ENCODE results near the gene EFCAB9. TPM values are rescaled to one million over a fixed set of nuclear protein-coding genes. Genes with fewer than 3 reads are reported as not detected.
A peak's percentile ranks its signal among the peaks of the same experiment; 100 is the strongest.
"Not testable (repeated sequence)": the region's sequence is repeated elsewhere in the genome, so short reads cannot be mapped to it uniquely, and the experiment has no call there.

EFCAB9 gene
- total RNA-seq, 6 experiments from 2014 or later = not detected

- H3K4me1 Mint-ChIP-seq (ENCODE audit: low read depth) = peaks cover 61% of the 10 kb centered on the region
- H3K9me3 Mint-ChIP-seq = no peaks in the 10 kb centered on the region
- H3K27me3 Mint-ChIP-seq (ENCODE audit: insufficient read depth) = peaks cover 4% of the 10 kb centered on the region; the same call in 1 of the 2 replicates
- no peak overlapping the region for H3K4me3 Mint-ChIP-seq
- DNase-seq = no peak
- TF ChIP-seq CTCF (IDR thresholded peaks at IDR 0.05) = no peak
- peaks cover 11% of the 10 kb centered on the region; the same call in 1 of the 2 replicates for H3K36me3 Mint-ChIP-seq (ENCODE audit: low read depth)
- no peak overlapping the region; the same call in 1 of the 2 replicates for H3K27ac Mint-ChIP-seq
Observed at GRCh38 chr5:172146748-172147092, 47.3 kb upstream of the EFCAB9 start.

DNA sequence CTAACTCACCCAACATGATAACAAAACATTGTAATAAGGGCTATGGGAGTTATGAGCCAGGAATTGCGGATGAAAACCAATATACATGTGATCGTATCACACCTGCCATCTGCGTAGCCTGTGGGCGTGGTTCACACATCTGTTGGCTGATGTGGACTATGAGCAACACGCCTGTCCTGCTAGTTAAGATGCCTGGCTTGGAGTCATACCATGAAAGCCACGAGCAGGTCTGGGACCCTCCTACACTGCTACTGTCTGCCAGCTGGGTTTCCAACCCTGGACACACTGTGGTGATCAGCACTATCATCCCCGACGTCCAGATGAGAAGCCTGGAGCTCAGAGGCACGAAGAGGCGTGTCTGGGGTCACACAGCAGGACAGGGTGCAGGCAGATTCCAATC is 46.1 kb upstream of the EFCAB9 start:
- H3K4me3 Mint-ChIP-seq = no peak overlapping the region
- peaks cover 12% of the 10 kb centered on the region; the same call in 1 of the 2 replicates for H3K36me3 Mint-ChIP-seq (ENCODE audit: low read depth)
- no peak for DNase-seq
- peaks cover 53% of the 10 kb centered on the region for H3K4me1 Mint-ChIP-seq (ENCODE audit: low read depth)
- H3K27me3 Mint-ChIP-seq (ENCODE audit: insufficient read depth) = peaks cover 4% of the 10 kb centered on the region; the same call in 1 of the 2 replicates
- H3K27ac Mint-ChIP-seq = no peak overlapping the region
- H3K9me3 Mint-ChIP-seq = no peaks in the 10 kb centered on the region
- TF ChIP-seq CTCF (IDR thresholded peaks at IDR 0.05) = no peak

- peak overlapping the region; percentile 85 for H3K27ac Mint-ChIP-seq
Observed at GRCh38 chr5:172148381-172148780, 45.6 kb upstream of the EFCAB9 start.

DNA sequence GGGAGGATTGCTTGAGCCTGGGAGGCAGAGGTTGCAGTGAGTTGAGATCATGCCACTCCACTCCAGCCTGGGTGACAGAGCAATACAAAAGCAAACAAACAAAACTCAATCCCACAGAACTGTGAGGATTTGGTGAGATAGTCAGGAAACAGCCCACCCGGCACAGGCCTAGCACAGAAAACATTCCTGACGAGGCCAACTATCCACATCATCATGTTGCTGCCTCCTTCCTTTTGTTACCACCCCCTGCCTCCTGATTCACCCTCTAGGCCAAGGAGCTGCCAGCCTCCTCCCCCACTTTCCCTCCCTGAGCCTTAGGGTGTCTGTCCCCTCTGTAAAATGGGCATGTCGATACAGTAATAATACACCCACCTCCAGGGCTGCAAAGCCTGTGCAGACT is 44.9 kb upstream of the EFCAB9 start:
- peak; percentile 74 for DNase-seq
- Mint-ChIP-seq H3K27me3 (ENCODE audit: insufficient read depth) (peaks cover 3% of the 10 kb centered on the region; the same call in 1 of the 2 replicates), H3K4me1 (ENCODE audit: low read depth) (peaks cover 41% of the 10 kb centered on the region), H3K36me3 (ENCODE audit: low read depth) (peaks cover 23% of the 10 kb centered on the region), H3K4me3 (no peak overlapping the region), H3K9me3 (no peaks in the 10 kb centered on the region), H3K27ac (peak overlapping the region; percentile 85)
- no peak for TF ChIP-seq CTCF (IDR thresholded peaks at IDR 0.05)

More at GRCh38 chr5:172148381-172148780, 45.6 kb upstream of the EFCAB9 start:
- H3K9me3 Mint-ChIP-seq = no peaks in the 10 kb centered on the region
- no peak overlapping the region for H3K4me3 Mint-ChIP-seq
- no peak for TF ChIP-seq CTCF (IDR thresholded peaks at IDR 0.05)
- peaks cover 48% of the 10 kb centered on the region for H3K4me1 Mint-ChIP-seq (ENCODE audit: low read depth)
- DNase-seq = no peak
- peaks cover 3% of the 10 kb centered on the region; the same call in 1 of the 2 replicates for H3K27me3 Mint-ChIP-seq (ENCODE audit: insufficient read depth)
- H3K36me3 Mint-ChIP-seq (ENCODE audit: low read depth) = peaks cover 17% of the 10 kb centered on the region; the same call in 1 of the 2 replicates

DNA sequence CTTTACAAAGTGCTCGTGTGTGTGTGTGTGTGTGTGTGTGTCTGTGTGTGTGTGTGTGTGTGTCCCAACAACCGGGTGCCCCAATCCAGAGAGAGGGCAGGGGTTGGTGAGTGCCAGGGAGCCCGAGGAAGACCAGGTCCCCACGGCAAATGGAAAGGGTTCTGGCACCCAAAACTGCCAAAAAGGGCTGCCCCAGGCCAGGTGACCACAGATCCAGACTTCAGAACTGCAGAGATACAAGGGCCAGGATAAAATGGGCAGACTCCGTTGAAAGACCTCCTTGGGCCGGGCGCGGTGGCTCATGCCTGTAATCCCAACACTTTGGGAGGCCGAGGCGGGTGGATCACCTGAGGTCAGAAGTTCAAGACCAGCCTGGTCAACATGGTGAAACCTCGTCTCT is 44.5 kb upstream of the EFCAB9 start:
- H3K27ac Mint-ChIP-seq = peak overlapping the region; percentile 85
- H3K9me3 Mint-ChIP-seq; H3K4me3 Mint-ChIP-seq; H3K27me3 Mint-ChIP-seq (ENCODE audit: insufficient read depth); DNase-seq: not testable (repeated sequence)
- H3K4me1 Mint-ChIP-seq (ENCODE audit: low read depth) = peaks cover 37% of the 10 kb centered on the region
- H3K36me3 Mint-ChIP-seq (ENCODE audit: low read depth) = peaks cover 27% of the 10 kb centered on the region

DNA sequence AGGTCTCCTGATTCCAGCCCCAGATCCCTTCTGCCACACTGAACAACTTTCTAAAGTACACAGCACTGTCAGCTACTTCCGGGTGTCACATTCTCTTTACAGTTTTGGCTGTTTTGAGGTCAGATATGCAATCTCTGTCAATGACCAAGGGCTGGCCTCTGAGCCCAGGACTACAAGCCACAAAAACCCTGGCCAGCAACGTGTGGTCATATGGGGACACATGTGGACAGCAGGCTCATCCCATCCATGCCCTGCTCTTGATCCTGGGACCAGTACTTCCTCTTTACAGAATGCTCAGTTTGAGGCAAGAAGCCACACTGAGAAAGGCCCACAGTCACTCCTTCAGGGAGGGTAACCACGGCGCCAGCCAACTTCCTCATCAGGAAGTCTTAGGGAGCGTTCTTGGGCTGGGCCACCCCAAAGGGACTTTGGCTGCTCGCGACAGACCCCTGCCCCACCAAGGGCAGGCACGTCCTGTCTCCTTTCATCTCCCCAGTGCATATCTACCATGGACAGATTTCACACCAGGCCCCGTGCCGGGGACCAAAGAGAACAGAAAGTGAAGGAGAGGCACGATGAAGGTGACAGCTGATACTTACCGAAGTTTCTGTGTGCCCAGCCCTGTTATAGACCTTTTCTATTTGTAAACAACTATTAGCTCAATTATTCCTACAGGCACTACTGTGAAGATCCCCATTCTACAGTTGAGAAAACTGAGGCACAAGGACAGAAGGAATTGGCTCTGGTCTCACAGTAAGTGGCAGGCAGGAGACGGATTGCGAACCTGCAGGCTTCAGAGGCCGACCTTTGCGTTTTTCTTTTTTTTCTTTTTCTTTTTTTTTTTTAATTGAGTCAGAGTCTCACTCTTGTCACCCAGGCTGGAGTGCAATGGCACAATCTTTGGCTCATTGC is 43.2 kb upstream of the EFCAB9 start:
- H3K27me3 Mint-ChIP-seq (ENCODE audit: insufficient read depth) = peaks cover 2% of the 10 kb centered on the region; the same call in 1 of the 2 replicates
- H3K4me1 Mint-ChIP-seq (ENCODE audit: low read depth) = peaks cover 31% of the 10 kb centered on the region
- TF ChIP-seq CTCF (IDR thresholded peaks at IDR 0.05) = no peak
- peak overlapping the region; percentile 58 for H3K27ac Mint-ChIP-seq
- H3K4me3 Mint-ChIP-seq = no peak overlapping the region
- no peak for DNase-seq
- no peaks in the 10 kb centered on the region for H3K9me3 Mint-ChIP-seq
- H3K36me3 Mint-ChIP-seq (ENCODE audit: low read depth) = peaks cover 33% of the 10 kb centered on the region
